B cell (primary cell): ENCODE data around the gene SYT6. TPM values are rescaled to one million over a fixed set of nuclear protein-coding genes. Genes with fewer than 3 reads are reported as not detected.

Experiments used
- ATAC-seq: fragments of 200-7000 bp; cut with Tn5 transposase; one replicate; pipeline ENCODE4 v1.10.0; 2021; ENCODE audit warnings: low read depth, mild to moderate bottlenecking, moderate number of reproducible peaks, moderate library complexity
- CTCF ChIA-PET: fragments of 350-600 bp; sonication (Branson Sonifier 250); formaldehyde crosslinking; loops from one replicate; lab custom pipeline; 2021; ENCODE audit warnings: antibody characterized with exemption, inconsistent platforms; lab: Charles Lee
- POLR2A ChIA-PET: fragments of 350-600 bp; sonication (Branson Sonifier 250); formaldehyde crosslinking; loops from one replicate; lab custom pipeline; 2021; ENCODE audit warnings: antibody characterized with exemption; lab: Charles Lee
- DNase-seq: peaks from one replicate; pipeline ENCODE4 v3.0.0; 2013
- H2AFZ ChIP-seq: 2 replicates; pipeline ENCODE4 v1.6.1; 2012; ENCODE audit warnings: mild to moderate bottlenecking, low read depth, low read length; ENCODE audit not compliant: insufficient read depth, poor library complexity, severe bottlenecking
- H3K27ac ChIP-seq, 2 donors: 1 replicate in 1 of 2; 2 replicates in 1 of 2; pipeline ENCODE4 v1.5.1; 2012 to 2013; ENCODE audit warnings: low read length in 2 of 2, mild to moderate bottlenecking in 2 of 2, moderate library complexity in 1 of 2
- H3K27me3 ChIP-seq, 4 experiments: fragments of 200-600 bp in 1 of 4; sonication (generic) in 1 of 4; replicated peaks in 1 of 4; 1 replicate in 2 of 4; 2 replicates in 2 of 4; pipeline versions ENCODE4 v1.6.1 to v1.7.0; 2013 to 2016; ENCODE audit warnings: low read length in 3 of 4, mild to moderate bottlenecking in 2 of 4, mixed read lengths in 1 of 4, moderate library complexity in 1 of 4; ENCODE audit not compliant: insufficient read depth in 4 of 4, control insufficient read depth in 3 of 4; ENCODE audit errors: control extremely low read depth in 1 of 4
- H3K36me3 ChIP-seq, 2 experiments: replicated peaks in 1 of 2; 1 replicate in 1 of 2; 2 replicates in 1 of 2; pipeline versions ENCODE4 v1.6.1 to v1.7.1; 2013; ENCODE audit warnings: low read length in 1 of 2; ENCODE audit not compliant: insufficient read depth in 2 of 2, control insufficient read depth in 1 of 2; ENCODE audit errors: control extremely low read depth in 1 of 2, extremely low read depth in 1 of 2
- H3K4me1 ChIP-seq, 2 donors: fragments of 200-600 bp in 1 of 2; sonication (generic) in 1 of 2; 1 replicate in 1 of 2; 2 replicates in 1 of 2; pipeline versions ENCODE4 v1.5.1 to v1.6.1; 2013 to 2017; ENCODE audit warnings: low read length in 2 of 2; ENCODE audit not compliant: control insufficient read depth in 2 of 2, insufficient read depth in 2 of 2
- H3K4me2 ChIP-seq: replicated peaks from 2 replicates; pipeline ENCODE3; 2012; ENCODE audit warnings: mild to moderate bottlenecking, low read depth, low read length; ENCODE audit not compliant: poor library complexity, severe bottlenecking
- H3K4me3 ChIP-seq, 5 experiments: fragments of 200-600 bp in 1 of 5; sonication (generic) in 1 of 5; 1 replicate in 3 of 5; 2 replicates in 2 of 5; pipeline versions ENCODE4 v1.5.1 to v1.7.0; 2011 to 2016; ENCODE audit warnings: low read length in 4 of 5, mild to moderate bottlenecking in 4 of 5, low read depth in 2 of 5, control low read depth in 1 of 5, moderate library complexity in 1 of 5; ENCODE audit not compliant: insufficient read depth in 1 of 5; ENCODE audit errors: control extremely low read depth in 1 of 5, extremely low read depth in 1 of 5
- H3K79me2 ChIP-seq: fragments of 200-600 bp; sonication (generic); one replicate; pipeline ENCODE4 v1.6.0; 2016; ENCODE audit warnings: low read length; ENCODE audit not compliant: control insufficient read depth, insufficient read depth
- H3K9ac ChIP-seq: fragments of 200-600 bp; sonication (generic); 2 replicates; pipeline ENCODE4 v1.6.1; 2017; ENCODE audit warnings: mild to moderate bottlenecking, low read length, moderate library complexity
- H3K9me3 ChIP-seq, 3 donors: one replicate each; pipeline versions ENCODE4 v1.6.1 to v1.7.1; 2013; ENCODE audit warnings: low read length in 2 of 3; ENCODE audit not compliant: control insufficient read depth in 2 of 3, insufficient read depth in 1 of 3; ENCODE audit errors: control extremely low read depth in 1 of 3
- H4K20me1 ChIP-seq: 2 replicates; pipeline ENCODE4 v1.6.0; 2012; ENCODE audit warnings: mild to moderate bottlenecking, low read length; ENCODE audit not compliant: insufficient read depth, control insufficient read depth, poor library complexity, severe bottlenecking
- H3K27ac Mint-ChIP-seq: one replicate; pipeline ENCODE4 v1.8.0; 2021; ENCODE audit warnings: mixed read lengths
- H3K27me3 Mint-ChIP-seq: one replicate; pipeline ENCODE4 v1.8.0; 2021; ENCODE audit warnings: mixed read lengths
- H3K4me1 Mint-ChIP-seq: one replicate; pipeline ENCODE4 v1.8.0; 2021; ENCODE audit warnings: mixed read lengths
- H3K4me3 Mint-ChIP-seq: one replicate; pipeline ENCODE4 v1.8.0; 2021; ENCODE audit warnings: mixed read lengths
- H3K9me3 Mint-ChIP-seq: one replicate; pipeline ENCODE4 v1.8.0; 2022; ENCODE audit warnings: mixed read lengths; ENCODE audit not compliant: insufficient read depth
- CTCF ChIP-seq: fragments of 200-600 bp; IDR thresholded peaks from one replicate; pipeline ENCODE4 v1.8.0; 2022; ENCODE audit warnings: antibody characterized with exemption, mild to moderate bottlenecking
- EZH2 ChIP-seq: IDR thresholded peaks from 2 replicates; pipeline ENCODE4 v1.6.1; 2012; ENCODE audit warnings: borderline replicate concordance, low read depth, mild to moderate bottlenecking, moderate library complexity, low read length; ENCODE audit not compliant: insufficient read depth, poor library complexity, severe bottlenecking
- WGBS: methylation state at CpG from one replicate; pipeline ENCODE4 v1.1.5; 2013; ENCODE audit warnings: missing lambda C conversion rate; ENCODE audit not compliant: insufficient coverage; 5-methylcytosine and 5-hydroxymethylcytosine counted together
- intact Hi-C: fragments of 100-400 bp; cut with micrococcal nuclease; formaldehyde crosslinking; loops from one replicate; pipeline ENCODE4 v1.10.0; 2022
- polyA plus RNA-seq: library from polyadenylated mRNA; depleted of rRNA; stranded (reverse); fragments of >200 nt; gene quantifications from 2 replicates; pipeline ENCODE4 v1.2.3, GENCODE V29; 2012
- total RNA-seq, 2 donors: library from RNA; stranded (reverse); fragments of 120-200 nt in 1 of 2; gene quantifications; 1 replicate in 1 of 2; 2 replicates in 1 of 2; pipeline versions ENCODE4 v1.2.3 to v1.2.4, GENCODE V29; 2013 to 2022

Gene SYT6
- total and polyA plus RNA-seq, 2 donors (not counting 1 experiment from before 2014, with no cell fraction given), result not detected

GRCh38 chr1:114195819-114196218, 42.1 kb upstream of the SYT6 start:
- 93% methylated on average over 3 of the region's 3 CpGs for WGBS
- H3K27ac Mint-ChIP-seq, result no peak overlapping the region
- DNase-seq, result no peak

DNA sequence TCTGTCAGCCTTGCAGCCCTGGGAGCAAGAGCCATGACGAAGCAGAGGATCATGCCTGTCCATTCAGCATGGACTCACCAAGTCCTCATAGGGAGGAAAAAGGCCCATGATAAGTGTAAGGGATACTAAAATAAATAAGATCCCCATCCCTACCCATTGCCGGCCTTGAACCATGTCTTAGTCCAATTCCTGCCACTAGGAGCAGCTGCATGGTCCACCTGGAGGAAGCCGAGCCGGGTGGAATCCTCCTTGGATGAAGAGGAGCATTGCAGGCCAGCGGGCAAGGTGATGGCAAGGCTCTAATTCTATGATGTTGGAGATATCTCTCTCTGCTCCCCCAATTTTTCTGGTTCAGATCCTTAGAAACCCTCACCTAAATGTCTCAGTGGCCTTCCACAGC, 38.7 kb upstream of the SYT6 start:
- peaks cover 52% of the 10 kb centered on the region for H3K27me3 Mint-ChIP-seq
- CTCF ChIA-PET, result no interaction called here

More at GRCh38 chr1:114195819-114196218, 42.1 kb upstream of the SYT6 start:
- no peaks in the 10 kb centered on the region for H3K9me3 Mint-ChIP-seq
- Histone ChIP-seq H4K20me1 (no peaks in the 10 kb centered on the region), H3K9ac (no peak overlapping the region), H3K4me1 (no peaks in the 10 kb centered on the region), H2AFZ (no peak overlapping the region), H3K36me3 (no peaks in the 10 kb centered on the region), H3K27me3 (peaks cover 0 to 8% (median 3%) of the 10 kb centered on the region in 4 experiments), H3K9me3 (no peaks in the 10 kb centered on the region), H3K4me3 (no peak overlapping the region), H3K4me2 (no peak overlapping the region), H3K79me2 (no peaks in the 10 kb centered on the region), H3K27ac (no peak overlapping the region)
- POLR2A ChIA-PET, result no interaction called here
- TF ChIP-seq CTCF (no peak), EZH2 (no peak)
- ATAC-seq, result no peak
- peaks cover 60% of the 10 kb centered on the region for H3K27me3 Mint-ChIP-seq
- CTCF ChIA-PET, result no interaction called here
- intact Hi-C loops, result no loop called here
- no peak overlapping the region for H3K4me3 Mint-ChIP-seq
- no peaks in the 10 kb centered on the region for H3K4me1 Mint-ChIP-seq

More for the DNA sequence above, 38.7 kb upstream of the SYT6 start:
- Histone ChIP-seq H2AFZ (no peak overlapping the region), H3K4me2 (no peak overlapping the region), H3K9me3 (no peaks in the 10 kb centered on the region), H3K4me3 (no peak overlapping the region), H3K79me2 (no peaks in the 10 kb centered on the region), H3K9ac (no peak overlapping the region), H3K27ac (no peak overlapping the region), H3K27me3 (peaks cover 0 to 4% (median 1%) of the 10 kb centered on the region in 4 experiments), H3K4me1 (no peaks in the 10 kb centered on the region), H4K20me1 (no peaks in the 10 kb centered on the region), H3K36me3 (no peaks in the 10 kb centered on the region)
- no CpG with 5 or more reads among the region's 5 CpGs for WGBS
- intact Hi-C loops, result no loop called here
- H3K27ac Mint-ChIP-seq, result no peak overlapping the region
- no peak for TF ChIP-seq CTCF
- TF ChIP-seq EZH2, result no peak
- no peak overlapping the region for H3K4me3 Mint-ChIP-seq
- no peak for DNase-seq
- no peak for ATAC-seq
- POLR2A ChIA-PET, result no interaction called here
- H3K4me1 Mint-ChIP-seq, result no peaks in the 10 kb centered on the region
- no peaks in the 10 kb centered on the region for H3K9me3 Mint-ChIP-seq
